K562 (cell line): ENCODE measurements around the gene SMARCC1. TPM values are rescaled to one million over a fixed set of nuclear protein-coding genes. Genes with fewer than 3 reads are reported as not detected.

Experiments used
- ATAC-seq: fragments of 200-7000 bp; cut with Tn5 transposase; 3 replicates; pipeline ENCODE4 v1.9.1; 2020; ENCODE audit warnings: moderate library complexity
- BruUV-seq: library from RNA; stranded (reverse); fragments of 400-500 nt; replicated peaks from 2 replicates; lab custom pipeline; 2021; lab: Mats Ljungman, UMichigan
- CTCF ChIA-PET: fragments of 300-600 bp; formaldehyde crosslinking; extraction: SDS; loops from one replicate; lab custom pipeline; 2021; ENCODE audit warnings: low intra/inter-chr PET ratio; lab: Yijun Ruan, JAX
- POLR2A ChIA-PET: fragments of 300-600, 350-650 bp; sonication (Branson Sonifier 250); formaldehyde crosslinking; extraction: SDS; loops from one replicate; lab custom pipeline; 2021; ENCODE audit warnings: antibody characterized with exemption, inconsistent platforms; lab: Yijun Ruan, JAX
- DNase-seq, 4 experiments: peaks; one replicate each; pipeline versions ENCODE4 v3.0.0 to v3.0.0-alpha.2; 2011 to 2018; ENCODE audit warnings: low spot score in 3 of 4, mixed read lengths in 3 of 4; ENCODE audit errors: extremely low read depth in 1 of 4
- FAIRE-seq: peaks from 2 replicates; lab custom pipeline; 2011; peaks lifted over from hg19 to GRCh38; lab: Jason Lieb, UNC
- H2AFZ ChIP-seq: 2 replicates; pipeline ENCODE4 v1.6.0; 2011; ENCODE audit warnings: low read depth, low read length, control low read depth, inconsistent platforms
- H3K27ac ChIP-seq: fragments of 200-600 bp; 3 replicates; pipeline ENCODE4 v1.8.0; 2011; ENCODE audit warnings: low read depth, mild to moderate bottlenecking, control low read depth, inconsistent platforms, low read length, moderate library complexity, mixed read lengths; ENCODE audit errors: extremely low read depth
- H3K27me3 ChIP-seq, 2 experiments: fragments of 300-600 bp in 1 of 2; 2 replicates in 1 of 2; 3 replicates in 1 of 2; pipeline versions ENCODE4 v1.6.0 to v1.8.0; 2011; ENCODE audit warnings: inconsistent platforms in 2 of 2, low read length in 2 of 2, mild to moderate bottlenecking in 1 of 2, mixed read lengths in 1 of 2, moderate library complexity in 1 of 2; ENCODE audit not compliant: control insufficient read depth in 2 of 2, insufficient read depth in 2 of 2
- H3K36me3 ChIP-seq: fragments of 300-600 bp; 3 replicates; pipeline ENCODE4 v1.8.0; 2011; ENCODE audit warnings: mild to moderate bottlenecking, low read length, inconsistent platforms; ENCODE audit not compliant: control insufficient read depth, insufficient read depth
- H3K4me1 ChIP-seq, 2 experiments: fragments of 200-600 bp in 1 of 2; replicated peaks in 1 of 2; 2 replicates in 1 of 2; 3 replicates in 1 of 2; pipeline versions ENCODE4 v1.5.1 to v1.8.0; 2011; ENCODE audit warnings: inconsistent platforms in 2 of 2, low read length in 2 of 2, mild to moderate bottlenecking in 1 of 2, mixed read lengths in 1 of 2, moderate library complexity in 1 of 2; ENCODE audit not compliant: control insufficient read depth in 2 of 2, insufficient read depth in 2 of 2
- H3K4me2 ChIP-seq: 2 replicates; pipeline ENCODE4 v1.6.1; 2011; ENCODE audit warnings: low read length, control low read depth, inconsistent platforms, mixed read lengths; ENCODE audit not compliant: insufficient read depth
- H3K4me3 ChIP-seq: fragments of 200-600 bp; sonication (generic), shearing (Covaris generic); 2 replicates; pipeline ENCODE4 v1.5.1; 2016; ENCODE audit warnings: control low read depth, inconsistent platforms
- H3K79me2 ChIP-seq: fragments of 200-600 bp; 3 replicates; pipeline ENCODE4 v1.8.0; 2011; ENCODE audit warnings: low read length, inconsistent platforms; ENCODE audit not compliant: control insufficient read depth, insufficient read depth
- H3K9ac ChIP-seq, 2 experiments: 2 replicates each; pipeline versions ENCODE4 v1.6.0 to v1.6.1; 2011; ENCODE audit warnings: low read depth in 2 of 2, low read length in 2 of 2, control low read depth in 1 of 2, inconsistent platforms in 1 of 2, mild to moderate bottlenecking in 1 of 2, mixed read lengths in 1 of 2; ENCODE audit not compliant: insufficient read depth in 1 of 2
- H3K9me1 ChIP-seq: one replicate; pipeline ENCODE4 v1.6.0; 2011; ENCODE audit warnings: inconsistent platforms, mild to moderate bottlenecking, low read length, moderate library complexity; ENCODE audit not compliant: control insufficient read depth, insufficient read depth
- H3K9me3 ChIP-seq: replicated peaks from 2 replicates; pipeline ENCODE4 v1.5.1; 2011; ENCODE audit warnings: low read depth, low read length, inconsistent platforms; ENCODE audit not compliant: control insufficient read depth, insufficient read depth
- H4K20me1 ChIP-seq: replicated peaks from 2 replicates; pipeline ENCODE4 v1.6.1; 2011; ENCODE audit warnings: low read length, inconsistent platforms, mixed read lengths; ENCODE audit not compliant: control insufficient read depth, insufficient read depth
- CCAR2 ChIP-seq: fragments of 200-400 bp; formaldehyde crosslinking; IDR thresholded peaks from 2 replicates; pipeline ENCODE4 v1.6.1; 2017; ENCODE audit warnings: mild to moderate bottlenecking, low read depth, low read length
- CXXC5 ChIP-seq: fragments of 250-450 bp; sonication (Bioruptor Pico); IDR thresholded peaks from 2 replicates; pipeline ENCODE4 v1.8.0; 2022; ENCODE audit warnings: inconsistent platforms, mild to moderate bottlenecking, moderate library complexity
- GATAD2B ChIP-seq: fragments of 450-650 bp; IDR thresholded peaks from 2 replicates; pipeline ENCODE4 v1.6.1; 2017; ENCODE audit warnings: mild to moderate bottlenecking, borderline replicate concordance
- IFI16 ChIP-seq: fragments of 250-450 bp; sonication (Bioruptor Pico); IDR thresholded peaks from 2 replicates; pipeline ENCODE4 v2.1.2; 2022; ENCODE audit warnings: mild to moderate bottlenecking, inconsistent platforms
- TEAD1 ChIP-seq, 2 experiments: fragments of 450-650 bp in 1 of 2; sonication (generic) in 1 of 2; formaldehyde crosslinking; IDR thresholded peaks; 2 replicates each; pipeline versions ENCODE4 v1.4.0 to v1.8.0; 2020 to 2022; ENCODE audit warnings: mild to moderate bottlenecking in 2 of 2, missing genetic modification reagents in 1 of 2
- ZNF274 ChIP-seq: IDR thresholded peaks from 2 replicates; pipeline ENCODE4 v1.6.1; 2011; ENCODE audit warnings: low read depth, mild to moderate bottlenecking, low read length, moderate library complexity, borderline replicate concordance
- ZNF518B ChIP-seq: fragments of 250-450 bp; sonication (Bioruptor Pico); IDR thresholded peaks from 2 replicates; pipeline ENCODE4 v1.5.0; 2021; ENCODE audit warnings: mild to moderate bottlenecking, moderate library complexity
- ZNF668 ChIP-seq: fragments of 250-450 bp; sonication (Bioruptor Pico); IDR thresholded peaks from 2 replicates; pipeline ENCODE4 v1.8.0; 2022; ENCODE audit warnings: mild to moderate bottlenecking, inconsistent platforms
- ZNF740 ChIP-seq, 3 experiments: fragments of 200-800 bp in 1 of 3; sonication (Bioruptor generic) in 1 of 3; sonication (generic) in 1 of 3; formaldehyde crosslinking in 1 of 3; IDR thresholded peaks; 2 replicates each; pipeline versions ENCODE4 v1.6.1 to v1.8.0; 2016 to 2022; ENCODE audit warnings: mild to moderate bottlenecking in 2 of 3, missing compliant biosample characterization in 2 of 3, missing genetic modification characterization in 2 of 3, missing genetic modification reagents in 1 of 3
- WGBS: fragments of 100-300 bp; shearing (Covaris generic); methylation state at CpG from one replicate; pipeline ENCODE4 v1.1.6; 2016; ENCODE audit warnings: low coverage, mixed read lengths; ENCODE audit not compliant: insufficient coverage; ENCODE audit errors: missing lambda C conversion rate; 5-methylcytosine and 5-hydroxymethylcytosine counted together
- in situ Hi-C: fragments of 300-500 bp; cut with MboI; formaldehyde crosslinking; loops from 4 replicates; pipeline ENCODE4 v1.15.0; 2018; ENCODE audit warnings: inconsistent platforms, mixed read lengths
- intact Hi-C: fragments of 100-400 bp; cut with micrococcal nuclease; formaldehyde crosslinking; loops from 2 replicates; pipeline ENCODE4 v1.14.2; 2022
- polyA plus RNA-seq, 8 experiments: library from polyadenylated mRNA; depleted of rRNA in 4 of 8; stranded (reverse) in 5 of 8; unstranded in 3 of 8; fragments of >200 nt; fragmentation: Nextera tagmentation in 2 of 8; fragmentation: Illumina TruSeq in 1 of 8; extraction: Ambion mirVana in 2 of 8; extraction: Trizol in 1 of 8; gene quantifications; 2 replicates each; pipeline versions ENCODE4 v1.2.1 to v1.2.3, GENCODE V29; 2011 to 2014; ENCODE audit warnings: inconsistent platforms in 1 of 8, missing spikeins in 1 of 8
- total RNA-seq, 7 experiments: library from RNA; depleted of rRNA in 6 of 7; stranded (reverse); fragments of >200 nt in 6 of 7; fragmentation: Illumina TruSeq in 2 of 7; extraction: Trizol in 2 of 7; gene quantifications; 2 replicates each; pipeline versions ENCODE4 v1.2.1 to v1.2.3, GENCODE V29; 2011 to 2021; ENCODE audit warnings: low replicate concordance in 1 of 7

The SMARCC1 gene
- total and polyA plus RNA-seq, 9 of the 15 experiments (the other 6 are each of a cell fraction or from before 2014, with no cell fraction given): 20.7 to 199 (median 66.0) TPM

- TF ChIP-seq TEAD1 (CRISPR knock-in tag; IDR thresholded peaks at IDR 0.05): no peak
- TF ChIP-seq, all 486 proteins: peak for 0
Measured at GRCh38 chr3:47581422-47581821, 200.3 kb downstream of the SMARCC1 start (continued).

- no TSS peak for BruUV-seq
- Histone ChIP-seq H3K4me2 (no peak overlapping the region), H3K36me3 (peaks cover 6% of the 10 kb centered on the region; the same call in 2 of the 3 replicates), H3K4me1 (peaks cover 3 to 28% of the 10 kb centered on the region in 2 experiments; a peak in 3 of 5 replicates), H3K79me2 (no peaks in the 10 kb centered on the region), H3K27ac (no peak overlapping the region), H3K9me1 (peaks cover 4% of the 10 kb centered on the region), H3K4me3 (no peak overlapping the region), H3K9ac (no peak overlapping the region), H3K9me3 (no peaks in the 10 kb centered on the region), H2AFZ (no peak overlapping the region), H4K20me1 (peaks cover 5% of the 10 kb centered on the region; the same call in 1 of the 2 replicates), H3K27me3 (peaks cover 0 to 5% of the 10 kb centered on the region in 2 experiments; a peak in 2 of 5 replicates)
- no peak for TF ChIP-seq ZNF274
- TF ChIP-seq GATAD2B: no peak
- TF ChIP-seq CCAR2: no peak
- TF ChIP-seq IFI16 (CRISPR knock-in tag): no peak
- TF ChIP-seq ZNF740 (CRISPR knock-in tag; IDR thresholded peaks at IDR 0.05): no peak
- no peak for TF ChIP-seq ZNF740 (tag; IDR thresholded peaks at IDR 0.05)
- no peak for TF ChIP-seq ZNF668 (CRISPR knock-in tag)
- TF ChIP-seq CXXC5 (CRISPR knock-in tag): no peak
- TF ChIP-seq ZNF518B (CRISPR knock-in tag): no peak
- POLR2A ChIA-PET: interaction anchor here (0.6 kb wide), 1 partner anchor 331 kb away, joined by 5 read pairs; no protein-coding TSS in a partner anchor
- in situ Hi-C loops (no loop called here), intact Hi-C loops (loop anchor here (5.0 kb wide), 1 partner anchor 207 kb away; no protein-coding TSS in a partner anchor)
- FAIRE-seq (no peak), DNase-seq (no peak), ATAC-seq (no peak)
- WGBS: 39% methylated on average over 4 of the region's 4 CpGs
- CTCF ChIA-PET: no interaction called here
Measured at GRCh38 chr3:47580481-47580880, 201.2 kb downstream of the SMARCC1 start.
